Activated naive CD8-positive, alpha-beta T cell treated with anti-CD3 and anti-CD28 coated beads, Interleukin-2, amount 10 ng/mL, durations not matched to agents 7 days and 5 days (primary cell): ENCODE results near the gene P2RY14. TPM values are rescaled to one million over a fixed set of nuclear protein-coding genes. Genes with fewer than 3 reads are reported as not detected.

Experiments used
- ATAC-seq: fragments of 150-1000 bp; cut with Tn5 transposase; one replicate; pipeline ENCODE4 v1.10.0; 2021; ENCODE audit warnings: low read depth, moderate library complexity
- POLR2A ChIA-PET: fragments of 350-600 bp; sonication (Branson Sonifier 250); formaldehyde crosslinking; loops from one replicate; lab custom pipeline; 2021; ENCODE audit warnings: antibody characterized with exemption; lab: Charles Lee
- DNase-seq: peaks from one replicate; pipeline ENCODE4 v3.0.0; 2021
- H3K27ac Mint-ChIP-seq: one replicate; pipeline ENCODE4 v1.8.0; 2022; ENCODE audit warnings: mild to moderate bottlenecking, mixed read lengths
- H3K27me3 Mint-ChIP-seq: one replicate; pipeline ENCODE4 v1.8.0; 2022; ENCODE audit warnings: mild to moderate bottlenecking, moderate library complexity, mixed read lengths
- H3K36me3 Mint-ChIP-seq: one replicate; pipeline ENCODE4 v1.8.0; 2021; ENCODE audit warnings: mild to moderate bottlenecking, mixed read lengths
- H3K4me1 Mint-ChIP-seq: one replicate; pipeline ENCODE4 v1.8.0; 2021; ENCODE audit warnings: mixed read lengths
- H3K4me3 Mint-ChIP-seq: one replicate; pipeline ENCODE4 v1.8.0; 2022; ENCODE audit warnings: mild to moderate bottlenecking, moderate library complexity, mixed read lengths
- H3K9me3 Mint-ChIP-seq: one replicate; pipeline ENCODE4 v1.8.0; 2021; ENCODE audit warnings: mixed read lengths
- total RNA-seq, 2 experiments: library from RNA; stranded (reverse); gene quantifications; one replicate each; pipeline ENCODE4 v1.2.3, GENCODE V29; 2021

P2RY14 gene
- total RNA-seq, 2 experiments from 2014 or later: 1.2 to 1.9 TPM

GRCh38 chr3:151213881-151214280 is 64.5 kb downstream of the P2RY14 start:
- POLR2A ChIA-PET: interaction anchor here (1.5 to 4.7 kb wide), 2 partner anchors 13 to 14 kb away, joined by 4 to 31 read pairs; partner anchors contain the start of gene GPR171

GRCh38 chr3:151213151-151213550 is 65.2 kb downstream of the P2RY14 start:
- ATAC-seq: no peak
- Mint-ChIP-seq H3K4me1 (peaks cover 36% of the 10 kb centered on the region), H3K36me3 (no peaks in the 10 kb centered on the region), H3K27me3 (no peaks in the 10 kb centered on the region), H3K9me3 (no peaks in the 10 kb centered on the region), H3K27ac (no peak overlapping the region), H3K4me3 (no peak overlapping the region)
- no peak for DNase-seq
- POLR2A ChIA-PET: interaction anchor here (4.7 kb wide), 1 partner anchor 12 kb away, joined by 31 read pairs; the partner anchor contains the start of gene GPR171

More at GRCh38 chr3:151213881-151214280, 64.5 kb downstream of the P2RY14 start:
- H3K4me3 Mint-ChIP-seq: no peak overlapping the region
- no peaks in the 10 kb centered on the region for H3K36me3 Mint-ChIP-seq
- DNase-seq (no peak), ATAC-seq (no peak)
- no peak overlapping the region for H3K27ac Mint-ChIP-seq
- peaks cover 29% of the 10 kb centered on the region for H3K4me1 Mint-ChIP-seq
- H3K9me3 Mint-ChIP-seq: no peaks in the 10 kb centered on the region
- H3K27me3 Mint-ChIP-seq: no peaks in the 10 kb centered on the region

- DNase-seq (peak; percentile 46), ATAC-seq (peak; percentile 79)
- Mint-ChIP-seq H3K4me3 (peak overlapping the region; percentile 82), H3K27me3 (no peaks in the 10 kb centered on the region), H3K27ac (peak overlapping the region; percentile 90), H3K9me3 (no peaks in the 10 kb centered on the region), H3K36me3 (no peaks in the 10 kb centered on the region), H3K4me1 (peaks cover 51% of the 10 kb centered on the region)
- POLR2A ChIA-PET: interaction anchor here (0.7 to 4.7 kb wide), 4 partner anchors 10 to 802 kb away, joined by 3 to 31 read pairs (median 6); partner anchors contain the start of gene GPR171
These were observed 67.5 kb downstream of the P2RY14 start for GRCh38 chr3:151210676-151211381.

- H3K9me3 Mint-ChIP-seq: no peaks in the 10 kb centered on the region
- H3K4me3 Mint-ChIP-seq: peak overlapping the region; percentile 25
- H3K27ac Mint-ChIP-seq: peak overlapping the region; percentile 90
- H3K4me1 Mint-ChIP-seq: peaks cover 60% of the 10 kb centered on the region
- DNase-seq (no peak), ATAC-seq (peak; percentile 32)
- POLR2A ChIA-PET: interaction anchor here (0.9 to 4.7 kb wide), 3 partner anchors 8 to 34 kb away, joined by 3 to 31 read pairs (median 3); partner anchors contain the start of gene GPR171
- no peaks in the 10 kb centered on the region for H3K36me3 Mint-ChIP-seq
- no peaks in the 10 kb centered on the region for H3K27me3 Mint-ChIP-seq
These were observed 68.7 kb downstream of the P2RY14 start for GRCh38 chr3:151209654-151210053.

- no peak for ATAC-seq
- Mint-ChIP-seq H3K4me3 (peak overlapping the region; percentile 77), H3K36me3 (peaks cover 11% of the 10 kb centered on the region), H3K9me3 (no peaks in the 10 kb centered on the region), H3K27ac (peak overlapping the region; percentile 94), H3K27me3 (no peaks in the 10 kb centered on the region), H3K4me1 (peaks cover 65% of the 10 kb centered on the region)
- POLR2A ChIA-PET: interaction anchor here (1.1 to 2.4 kb wide), 2 partner anchors 443 to 1062 kb away, joined by 3 to 6 read pairs; partner anchors contain the start of genes MBNL1 and SIAH2
- DNase-seq: no peak
These were observed 72.1 kb downstream of the P2RY14 start for GRCh38 chr3:151206201-151206600.

- peaks cover 16% of the 10 kb centered on the region for H3K36me3 Mint-ChIP-seq
- H3K9me3 Mint-ChIP-seq: no peaks in the 10 kb centered on the region
- DNase-seq (no peak), ATAC-seq (no peak)
- POLR2A ChIA-PET: interaction anchor here (1.1 to 2.4 kb wide), 2 partner anchors 443 to 1063 kb away, joined by 3 to 6 read pairs; partner anchors contain the start of genes MBNL1 and SIAH2
- peak overlapping the region; percentile 94 for H3K27ac Mint-ChIP-seq
- H3K27me3 Mint-ChIP-seq: no peaks in the 10 kb centered on the region
- peaks cover 60% of the 10 kb centered on the region for H3K4me1 Mint-ChIP-seq
- H3K4me3 Mint-ChIP-seq: peak overlapping the region; percentile 77
These were observed 72.9 kb downstream of the P2RY14 start for GRCh38 chr3:151205482-151205881.

- no peak for DNase-seq
- H3K4me1 Mint-ChIP-seq: peaks cover 54% of the 10 kb centered on the region
- no peaks in the 10 kb centered on the region for H3K9me3 Mint-ChIP-seq
- peak; percentile 13 for ATAC-seq
- peak overlapping the region; percentile 94 for H3K27ac Mint-ChIP-seq
- H3K36me3 Mint-ChIP-seq: peaks cover 22% of the 10 kb centered on the region
- H3K4me3 Mint-ChIP-seq: peak overlapping the region; percentile 77
- POLR2A ChIA-PET: interaction anchor here (1.0 to 2.4 kb wide), 3 partner anchors 34 to 1064 kb away, joined by 3 to 6 read pairs (median 4); partner anchors contain the start of genes MBNL1 and SIAH2
- H3K27me3 Mint-ChIP-seq: no peaks in the 10 kb centered on the region
These were observed 73.6 kb downstream of the P2RY14 start for GRCh38 chr3:151204530-151205402.

- H3K4me1 Mint-ChIP-seq: peaks cover 50% of the 10 kb centered on the region
These were observed 75.3 kb downstream of the P2RY14 start, which contains the start of gene GPR171 for GRCh38 chr3:151203051-151203420. GPR171 (minus strand) TSS chr3:151203216; CDS start chr3:151199386, 3,830 bp downstream.

GRCh38 chr3:151201051-151201730 is 77.2 kb downstream of the P2RY14 start:
- POLR2A ChIA-PET: interaction anchor here (0.6 to 4.3 kb wide), 15 partner anchors 9 to 1067 kb away, joined by 3 to 31 read pairs (median 5); partner anchors contain the start of genes MBNL1 and SIAH2
- Mint-ChIP-seq H3K27ac (peak overlapping the region; percentile 95), H3K9me3 (peaks cover 5% of the 10 kb centered on the region), H3K4me1 (peaks cover 45% of the 10 kb centered on the region), H3K36me3 (peaks cover 49% of the 10 kb centered on the region), H3K27me3 (no peaks in the 10 kb centered on the region), H3K4me3 (peak overlapping the region; percentile 88)
- ATAC-seq (peak; percentile 15), DNase-seq (no peak)

More at GRCh38 chr3:151203051-151203420, 75.3 kb downstream of the P2RY14 start, which contains the start of gene GPR171:
- peak within 1 kb of the TSS; percentile 95 for H3K27ac Mint-ChIP-seq
- peak within 1 kb of the TSS; percentile 88 for H3K4me3 Mint-ChIP-seq
- POLR2A ChIA-PET: interaction anchor here (0.8 to 4.3 kb wide), 15 partner anchors 8 to 1043 kb away, joined by 3 to 31 read pairs (median 3); partner anchors contain the start of genes SIAH2 and TSC22D2
- peak; percentile 59 for DNase-seq
- H3K36me3 Mint-ChIP-seq: peaks cover 37% of the 10 kb centered on the region
- peak; percentile 67 for ATAC-seq
- H3K9me3 Mint-ChIP-seq: peaks cover 1% of the 10 kb centered on the region
- no peaks in the 10 kb centered on the region for H3K27me3 Mint-ChIP-seq

- no peak for ATAC-seq
- Mint-ChIP-seq H3K9me3 (peaks cover 6% of the 10 kb centered on the region), H3K27ac (peak overlapping the region; percentile 95)
These were observed 77.8 kb downstream of the P2RY14 start for GRCh38 chr3:151200586-151200985.

GRCh38 chr3:151199554-151200438 is 78.5 kb downstream of the P2RY14 start:
- POLR2A ChIA-PET: interaction anchor here (1.0 to 4.3 kb wide), 13 partner anchors 11 to 1069 kb away, joined by 3 to 31 read pairs (median 5); partner anchors contain the start of gene MBNL1
- DNase-seq: no peak
- peak; percentile 30 for ATAC-seq
- H3K4me3 Mint-ChIP-seq: peak overlapping the region; percentile 88
- H3K27ac Mint-ChIP-seq: peak overlapping the region; percentile 95
- peaks cover 6% of the 10 kb centered on the region for H3K9me3 Mint-ChIP-seq
- peaks cover 56% of the 10 kb centered on the region for H3K36me3 Mint-ChIP-seq
- H3K27me3 Mint-ChIP-seq: no peaks in the 10 kb centered on the region
- H3K4me1 Mint-ChIP-seq: peaks cover 38% of the 10 kb centered on the region

More at GRCh38 chr3:151200586-151200985, 77.8 kb downstream of the P2RY14 start:
- Mint-ChIP-seq H3K4me1 (peaks cover 44% of the 10 kb centered on the region), H3K4me3 (peak overlapping the region; percentile 88), H3K27me3 (no peaks in the 10 kb centered on the region), H3K36me3 (peaks cover 52% of the 10 kb centered on the region)
- no peak for DNase-seq
- POLR2A ChIA-PET: interaction anchor here (0.7 to 4.3 kb wide), 15 partner anchors 8 to 1068 kb away, joined by 3 to 31 read pairs (median 5); partner anchors contain the start of genes MBNL1 and SIAH2
